NCI-H2171 treated with DMSO at 0.1 percent for 48 hours (cell line): ENCODE data around the gene ZNF827.

ENCODE experiments used
- DNase-seq: peaks from one replicate; lab custom pipeline; 2025; lab: John Stamatoyannopoulos, UW

Gene ZNF827

GRCh38 chr4:145938618-145939440 lies at the start of gene ZNF827:
ZNF827 (minus strand) TSS chr4:145938823; CDS start chr4:145938407, 416 bp downstream.
- peak; percentile 72 for DNase-seq

DNA sequence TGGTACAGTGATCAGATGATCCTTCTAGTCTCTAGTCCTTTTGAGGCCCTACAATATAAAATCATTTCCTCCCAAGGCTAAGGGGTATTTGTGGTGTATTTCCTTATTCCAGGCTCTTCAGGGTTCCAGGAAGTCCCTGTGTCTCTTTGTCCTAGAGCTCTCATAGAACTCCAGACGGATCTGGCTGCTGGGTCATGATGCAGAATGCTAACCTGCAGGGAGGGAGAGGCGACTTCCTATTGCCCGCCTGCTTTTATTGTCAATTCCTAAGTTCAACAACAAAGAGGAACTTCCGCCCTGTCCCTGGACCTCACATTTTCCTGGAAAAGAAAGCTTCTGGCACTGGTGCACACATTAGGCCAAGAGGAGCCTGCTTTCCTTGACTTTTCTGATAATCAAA lies 45.9 kb upstream of the ZNF827 start:
- no peak for DNase-seq

DNA sequence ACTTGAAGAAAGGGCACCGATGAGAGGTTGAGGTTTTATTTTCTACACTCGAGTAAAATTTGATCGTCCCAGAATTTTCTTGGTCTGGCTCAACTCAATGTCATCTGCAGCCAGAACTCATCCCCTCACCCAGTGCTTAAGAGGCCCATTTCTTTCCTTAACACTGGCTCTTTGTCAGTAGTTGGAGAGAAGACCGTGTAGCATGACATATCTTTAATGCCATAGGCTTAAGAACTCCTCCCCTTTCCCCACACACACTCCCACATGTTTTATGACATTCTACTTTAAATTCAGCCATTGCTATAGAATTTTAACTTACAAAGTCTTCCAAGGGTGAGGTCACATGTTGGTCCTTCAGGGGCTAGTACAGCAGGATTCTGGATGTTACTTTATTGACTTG lies 44.2 kb upstream of the ZNF827 start:
- DNase-seq, result no peak

DNA sequence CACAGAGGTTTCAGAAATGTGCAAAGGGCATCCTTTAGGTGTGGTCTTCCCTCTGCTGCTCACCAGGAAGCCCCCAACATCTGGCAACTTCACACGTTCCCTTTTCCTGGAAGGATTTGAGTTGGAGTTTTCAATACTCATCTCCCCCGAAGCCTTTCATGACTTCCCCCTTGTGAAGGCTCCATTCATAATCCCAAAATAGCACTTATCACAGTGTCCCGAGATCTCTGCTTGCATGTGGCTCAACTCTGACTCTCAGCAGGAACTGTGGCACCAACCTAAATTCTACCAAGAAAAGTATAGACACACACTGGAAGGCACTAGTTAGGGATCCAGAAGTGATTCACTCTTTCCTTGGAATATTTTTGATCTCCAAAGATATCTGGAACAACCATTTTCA lies 40.5 kb upstream of the ZNF827 start:
- no peak for DNase-seq

GRCh38 chr4:145976680-145977079 lies 38.1 kb upstream of the ZNF827 start:
- no peak for DNase-seq

GRCh38 chr4:145960012-145960411 lies 21.4 kb upstream of the ZNF827 start:
- DNase-seq, result no peak

- no peak for DNase-seq
These were observed 18.7 kb upstream of the ZNF827 start for GRCh38 chr4:145957302-145957701.

GRCh38 chr4:145956288-145956890 lies 17.8 kb upstream of the ZNF827 start:
- DNase-seq, result peak; percentile 3

- DNase-seq, result no peak
These were observed 16.3 kb upstream of the ZNF827 start for GRCh38 chr4:145954924-145955339.

- DNase-seq, result no peak
These were observed 13.3 kb upstream of the ZNF827 start for GRCh38 chr4:145951931-145952330.

- no peak for DNase-seq
These were observed 7.0 kb upstream of the ZNF827 start for GRCh38 chr4:145945431-145946155.

DNA sequence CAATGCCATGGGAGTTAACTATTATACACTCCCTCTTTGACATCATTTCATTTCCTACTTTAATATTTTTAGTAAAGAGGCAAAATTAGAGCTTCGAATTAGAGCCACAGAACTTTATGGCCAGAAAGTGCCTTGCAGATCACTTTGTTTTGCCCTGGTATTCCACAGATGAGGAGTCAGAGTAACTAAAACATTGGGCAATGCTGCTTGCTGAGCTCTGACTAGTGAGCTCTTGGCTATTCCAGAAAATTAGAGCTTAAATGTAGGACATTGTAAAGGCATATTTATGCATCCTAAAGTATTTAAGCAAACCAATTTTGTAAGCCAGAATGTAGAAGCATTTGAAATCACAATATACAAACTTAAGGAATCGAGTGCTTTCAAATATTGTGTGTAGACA lies 6.3 kb upstream of the ZNF827 start:
- no peak for DNase-seq

DNA sequence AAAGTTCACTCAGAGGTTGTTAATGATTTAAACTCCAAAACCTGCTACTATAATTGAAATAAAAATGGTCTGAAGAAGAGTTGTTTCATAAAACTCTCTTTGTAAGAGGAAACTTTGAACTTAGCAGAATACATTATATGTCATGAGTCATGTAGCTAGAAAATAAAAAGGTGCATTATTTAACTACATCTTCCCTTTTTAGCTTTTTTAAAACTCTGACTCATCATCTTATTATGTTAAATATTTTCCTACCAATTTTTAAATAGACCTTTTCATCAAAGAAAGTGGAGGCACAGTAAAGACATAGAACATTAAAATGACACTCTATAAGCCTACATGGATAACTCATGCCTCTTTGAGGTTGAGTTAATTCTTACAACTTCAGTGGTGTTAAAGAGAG lies 1.2 kb upstream of the ZNF827 start:
- no peak for DNase-seq

GRCh38 chr4:145939441-145939750 lies 773 bp upstream of the ZNF827 start:
- peak; percentile 18 for DNase-seq

GRCh38 chr4:145937971-145938611 lies 532 bp downstream of the ZNF827 start:
- DNase-seq, result peak; percentile 23

DNA sequence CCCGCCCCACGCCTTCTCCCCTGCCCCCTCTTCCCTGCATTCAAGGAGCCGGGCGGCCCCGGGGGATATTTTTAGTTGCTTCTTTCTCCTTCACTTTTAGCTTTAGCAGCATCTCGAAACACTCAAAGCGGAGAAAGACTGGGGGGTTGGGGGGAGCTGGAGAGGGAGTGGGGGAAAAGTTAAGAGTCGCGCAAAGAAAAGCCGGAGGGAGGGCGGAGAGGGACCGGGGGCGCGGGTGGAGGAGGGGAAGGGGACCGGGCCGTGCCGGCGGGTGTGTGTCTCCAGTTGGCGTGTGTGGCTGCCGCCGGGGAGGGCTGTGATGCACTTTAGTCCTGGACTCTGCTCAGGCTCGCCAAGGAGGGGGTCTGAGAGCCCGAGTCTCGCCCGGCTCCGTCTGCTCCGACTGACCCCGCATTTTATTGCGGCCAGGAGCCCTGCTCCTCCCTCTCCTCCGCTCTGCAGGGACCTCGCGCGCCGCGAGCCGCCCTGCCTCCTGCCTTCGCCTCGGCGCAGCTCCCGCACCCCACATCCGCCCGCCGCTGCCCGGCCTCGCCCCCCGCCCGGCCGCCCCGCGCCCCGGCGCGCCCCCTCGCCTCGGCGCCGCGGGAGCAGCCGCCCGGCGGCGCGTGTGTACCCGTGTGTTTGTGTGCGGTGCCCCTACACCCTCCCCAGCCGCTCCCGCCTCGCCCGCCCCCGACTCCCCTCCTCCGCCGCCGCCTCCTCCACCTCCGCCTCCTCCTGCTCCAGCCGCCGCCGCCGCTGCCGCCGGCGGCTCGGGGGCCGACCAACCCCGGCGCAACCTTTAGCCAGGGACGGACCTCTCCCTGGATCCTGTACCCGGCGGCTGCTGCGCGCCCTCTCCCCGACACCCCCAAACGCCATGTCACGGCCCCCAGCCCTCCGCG lies 1.4 kb downstream of the ZNF827 start:
- DNase-seq, result peak; percentile 23

GRCh38 chr4:145936142-145936996 lies 2.3 kb downstream of the ZNF827 start:
- peak; percentile 49 for DNase-seq

GRCh38 chr4:145935253-145936141 lies 3.1 kb downstream of the ZNF827 start:
- no peak for DNase-seq

GRCh38 chr4:145934434-145935047 lies 4.1 kb downstream of the ZNF827 start:
- DNase-seq, result peak; percentile 27
